BE2C (cell line): ENCODE data around the gene PLEKHG5.
A peak's percentile ranks its signal among the peaks of the same experiment; 100 is the strongest.

ENCODE experiments used
- DNase-seq: peaks from one replicate; pipeline ENCODE4 v3.0.0-alpha.2; 2020
- H3K27me3 ChIP-seq: fragments of 250-450 bp; sonication (Bioruptor Pico); 2 replicates; pipeline ENCODE4 v1.5.1; 2020; ENCODE audit warnings: mild to moderate bottlenecking
- H3K36me3 ChIP-seq: fragments of 250-450 bp; sonication (Bioruptor Pico); 2 replicates; pipeline ENCODE4 v1.5.1; 2020; ENCODE audit warnings: mild to moderate bottlenecking
- H3K4me1 ChIP-seq: fragments of 250-450 bp; sonication (Bioruptor Pico); 2 replicates; pipeline ENCODE4 v1.5.1; 2020
- H3K4me3 ChIP-seq: 2 replicates; pipeline ENCODE4 v1.5.1; 2011; ENCODE audit warnings: low read depth, low read length
- H3K9me3 ChIP-seq: fragments of 250-450 bp; sonication (Bioruptor Pico); 2 replicates; pipeline ENCODE4 v1.5.1; 2020
- TF ChIP-seq, protein P1 (sequence below): IDR thresholded peaks from 2 replicates; pipeline ENCODE4 v1.5.1; 2012; ENCODE audit warnings: mild to moderate bottlenecking, low read depth, low read length

Gene PLEKHG5

DNA sequence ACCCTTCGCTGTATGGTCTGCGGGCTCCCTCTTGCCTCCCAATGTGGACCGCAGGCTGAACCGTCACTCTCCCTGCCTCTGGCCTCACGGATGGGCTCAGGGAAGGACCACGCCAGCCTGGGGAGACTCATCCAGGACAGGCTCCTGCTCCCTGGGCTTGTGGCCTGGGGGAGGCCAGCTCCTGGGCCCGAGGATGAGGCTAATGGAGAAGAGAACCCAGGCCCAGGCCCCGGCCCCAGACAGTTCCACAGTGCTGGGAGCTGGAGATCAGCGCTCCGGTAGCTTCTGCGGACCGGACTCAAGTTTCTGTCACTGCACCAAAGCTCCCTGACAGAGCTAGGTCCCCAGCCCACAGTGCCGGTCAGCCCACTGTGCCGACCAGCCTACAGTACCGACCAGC lies 13.4 kb upstream of the PLEKHG5 start:
- H3K4me1 ChIP-seq = peaks cover 28% of the 10 kb centered on the region
- no peaks in the 10 kb centered on the region for H3K27me3 ChIP-seq
- H3K36me3 ChIP-seq = no peaks in the 10 kb centered on the region
- no peaks in the 10 kb centered on the region for H3K9me3 ChIP-seq
- H3K4me3 ChIP-seq = no peak overlapping the region
- no peak for DNase-seq
- TF ChIP-seq, protein P1, sequence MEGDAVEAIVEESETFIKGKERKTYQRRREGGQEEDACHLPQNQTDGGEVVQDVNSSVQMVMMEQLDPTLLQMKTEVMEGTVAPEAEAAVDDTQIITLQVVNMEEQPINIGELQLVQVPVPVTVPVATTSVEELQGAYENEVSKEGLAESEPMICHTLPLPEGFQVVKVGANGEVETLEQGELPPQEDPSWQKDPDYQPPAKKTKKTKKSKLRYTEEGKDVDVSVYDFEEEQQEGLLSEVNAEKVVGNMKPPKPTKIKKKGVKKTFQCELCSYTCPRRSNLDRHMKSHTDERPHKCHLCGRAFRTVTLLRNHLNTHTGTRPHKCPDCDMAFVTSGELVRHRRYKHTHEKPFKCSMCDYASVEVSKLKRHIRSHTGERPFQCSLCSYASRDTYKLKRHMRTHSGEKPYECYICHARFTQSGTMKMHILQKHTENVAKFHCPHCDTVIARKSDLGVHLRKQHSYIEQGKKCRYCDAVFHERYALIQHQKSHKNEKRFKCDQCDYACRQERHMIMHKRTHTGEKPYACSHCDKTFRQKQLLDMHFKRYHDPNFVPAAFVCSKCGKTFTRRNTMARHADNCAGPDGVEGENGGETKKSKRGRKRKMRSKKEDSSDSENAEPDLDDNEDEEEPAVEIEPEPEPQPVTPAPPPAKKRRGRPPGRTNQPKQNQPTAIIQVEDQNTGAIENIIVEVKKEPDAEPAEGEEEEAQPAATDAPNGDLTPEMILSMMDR = no peak

DNA sequence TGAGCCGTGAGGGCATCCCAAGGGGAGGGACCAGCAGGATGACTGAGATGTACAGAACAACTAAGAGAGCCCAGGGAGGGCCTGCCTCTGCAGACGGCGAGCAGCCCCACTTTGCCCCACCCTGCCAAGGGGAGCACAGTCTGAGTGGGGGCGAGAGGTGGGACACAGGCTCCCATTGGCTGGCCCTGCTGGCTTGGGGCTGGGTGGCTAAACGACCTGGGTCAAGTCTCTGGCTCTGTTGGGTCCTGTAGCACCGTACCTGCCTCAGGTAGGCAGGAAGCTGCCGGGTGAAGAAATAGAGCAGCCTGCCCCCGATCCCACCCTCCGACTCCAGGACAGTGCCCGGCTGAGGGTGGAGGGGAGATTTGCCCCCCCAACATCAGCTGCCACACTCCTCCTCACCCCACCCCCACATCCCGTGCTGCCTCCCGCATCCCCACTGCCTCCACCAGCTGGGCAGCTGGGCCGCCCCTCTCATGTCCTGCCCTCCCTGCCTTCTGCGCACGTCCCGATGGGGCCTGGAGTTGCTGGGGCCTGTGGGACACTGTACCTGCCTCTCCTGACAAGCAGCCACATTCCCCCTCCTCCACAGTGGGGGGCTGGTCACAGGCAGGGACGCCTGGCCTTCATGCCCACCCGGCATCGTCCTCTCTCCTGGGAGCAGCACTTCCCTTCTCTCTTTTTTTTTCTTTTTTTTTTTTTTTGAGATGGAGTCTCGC lies 12.6 kb upstream of the PLEKHG5 start:
- no peaks in the 10 kb centered on the region for H3K36me3 ChIP-seq
- TF ChIP-seq, protein P1 = no peak
- no peaks in the 10 kb centered on the region for H3K9me3 ChIP-seq
- no peak overlapping the region for H3K4me3 ChIP-seq
- no peak for DNase-seq
- no peaks in the 10 kb centered on the region for H3K27me3 ChIP-seq
- H3K4me1 ChIP-seq = peaks cover 25% of the 10 kb centered on the region

DNA sequence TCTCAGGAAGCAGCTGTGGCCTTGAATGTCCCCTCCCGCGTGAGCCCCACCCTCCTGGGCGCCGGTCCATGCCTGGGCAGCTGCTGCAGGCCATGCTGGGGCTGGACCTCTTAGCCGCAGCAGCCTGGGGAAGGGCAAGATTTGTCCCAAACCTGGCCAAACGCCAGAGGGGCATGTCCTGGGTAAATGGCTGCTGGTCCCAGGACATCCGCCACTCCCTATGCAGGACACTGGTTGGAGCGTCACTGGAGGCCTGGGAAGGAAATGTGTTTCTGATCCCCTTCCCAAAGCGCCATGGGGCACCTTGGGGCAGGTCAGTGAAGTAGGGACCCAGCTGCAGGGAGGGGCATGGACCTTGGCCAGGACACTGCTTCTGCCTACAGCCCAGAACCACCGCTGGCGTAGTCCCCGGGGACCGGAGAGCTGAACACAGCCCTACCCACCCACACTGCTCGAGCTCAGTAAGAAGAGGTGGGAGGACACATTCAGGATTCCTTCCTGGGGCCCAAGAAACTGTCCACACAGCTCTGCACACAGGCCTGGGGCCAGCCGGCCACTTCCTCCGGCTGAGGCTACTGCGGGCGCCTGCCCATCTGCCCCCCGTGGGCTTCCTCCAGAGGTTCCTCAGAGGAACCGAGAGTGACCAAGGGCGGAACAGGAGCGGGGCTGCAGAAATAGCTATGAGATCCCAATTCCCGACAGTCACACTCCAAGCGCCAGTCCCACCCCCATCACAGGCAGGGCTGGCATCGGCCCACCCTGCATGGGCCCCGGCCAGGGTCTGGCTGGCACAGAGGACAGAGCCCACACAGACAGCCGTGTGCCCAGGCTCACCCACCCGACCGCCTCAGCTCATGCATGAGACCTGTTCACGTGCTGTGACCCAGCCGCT lies 10.8 kb upstream of the PLEKHG5 start:
- TF ChIP-seq, protein P1 = no peak
- DNase-seq = peak; percentile 55

DNA sequence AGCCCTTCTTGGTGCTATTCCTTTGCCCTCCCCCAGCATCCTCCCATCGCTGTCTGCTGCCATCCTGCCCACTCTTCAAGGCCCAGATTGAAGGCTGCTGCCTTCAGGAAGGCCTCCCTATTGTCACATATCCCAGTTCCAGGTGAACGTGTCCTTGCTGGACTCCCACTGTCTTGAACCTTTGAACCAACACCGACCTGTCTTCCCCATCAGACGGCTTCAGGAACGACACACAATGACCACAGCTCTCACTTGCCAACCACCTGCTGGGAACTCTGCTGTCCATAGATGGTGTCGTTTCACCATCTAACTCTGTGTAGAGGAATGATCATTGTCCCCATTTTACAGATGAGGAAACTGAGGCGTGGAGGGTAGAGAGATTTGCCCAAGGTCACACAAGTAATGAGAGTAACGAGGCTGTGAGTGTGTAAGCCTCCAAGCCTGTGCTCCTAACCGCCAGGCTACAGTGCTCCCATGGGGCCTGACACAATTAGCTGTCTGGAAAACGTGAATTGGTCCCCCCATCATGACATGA lies 9.9 kb upstream of the PLEKHG5 start:
- no peak for DNase-seq
- H3K4me1 ChIP-seq = peaks cover 4% of the 10 kb centered on the region; the same call in 1 of the 2 replicates

More for the DNA sequence above, 10.8 kb upstream of the PLEKHG5 start:
- Histone ChIP-seq H3K4me1 (peaks cover 7% of the 10 kb centered on the region), H3K9me3 (no peaks in the 10 kb centered on the region), H3K4me3 (no peak overlapping the region), H3K27me3 (no peaks in the 10 kb centered on the region), H3K36me3 (no peaks in the 10 kb centered on the region)

DNA sequence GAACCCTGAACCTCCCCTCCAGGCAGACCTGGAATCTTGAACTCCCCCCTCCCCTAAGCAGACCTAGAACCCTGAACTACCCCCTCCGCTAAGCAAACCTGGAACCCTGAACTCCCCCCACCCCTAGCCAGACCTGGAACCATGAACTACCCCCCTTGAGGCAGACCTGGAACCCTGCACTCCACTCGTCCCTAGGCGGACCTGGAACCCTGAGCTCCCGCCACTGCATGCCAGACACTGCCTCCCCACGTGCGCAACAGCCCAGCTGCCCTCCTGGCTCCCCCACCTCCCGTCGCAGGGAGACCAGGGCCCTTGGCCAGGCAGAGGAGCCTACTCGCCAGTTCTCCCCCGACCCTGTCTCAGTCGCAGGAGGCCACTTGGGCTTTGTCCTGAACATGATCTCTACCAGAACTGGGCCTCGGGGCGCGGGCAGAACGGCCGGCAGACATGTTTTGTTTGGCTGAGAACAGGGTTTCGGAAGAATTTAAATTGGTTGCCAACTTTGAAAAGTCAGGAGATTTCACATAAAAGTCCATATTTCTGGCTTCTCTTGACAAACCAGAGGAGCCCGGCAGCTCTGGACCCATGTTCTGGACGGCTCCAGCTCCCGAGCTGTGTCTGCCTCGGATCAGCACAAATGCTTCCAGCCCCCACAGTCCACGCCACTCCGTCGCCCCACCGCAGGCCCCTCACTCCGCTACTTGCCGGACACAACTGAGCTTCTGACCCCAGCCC lies 9.2 kb upstream of the PLEKHG5 start:
- Histone ChIP-seq H3K27me3 (no peaks in the 10 kb centered on the region), H3K36me3 (no peaks in the 10 kb centered on the region), H3K4me3 (no peak overlapping the region), H3K4me1 (peaks cover 4% of the 10 kb centered on the region; the same call in 1 of the 2 replicates), H3K9me3 (no peaks in the 10 kb centered on the region)
- no peak for DNase-seq
- TF ChIP-seq, protein P1 = no peak

More for the DNA sequence above, 9.9 kb upstream of the PLEKHG5 start:
- TF ChIP-seq, protein P1 = no peak
- Histone ChIP-seq H3K9me3 (no peaks in the 10 kb centered on the region), H3K36me3 (no peaks in the 10 kb centered on the region), H3K4me3 (no peak overlapping the region), H3K27me3 (no peaks in the 10 kb centered on the region)
